HepG2 (cell line): Measurements from ENCODE around the gene SRRM2.

Source experiments
- ATF6 ChIP-seq: sonication (generic); formaldehyde crosslinking; conservative IDR thresholded peaks from 2 replicates; pipeline ENCODE4 v1.4.0; 2020; ENCODE audit warnings: missing genetic modification reagents
- CTCF ChIP-seq: sonication (generic); formaldehyde crosslinking; IDR thresholded peaks from 2 replicates; pipeline ENCODE4 v1.5.0; 2020; ENCODE audit warnings: mild to moderate bottlenecking, missing genetic modification reagents, moderate library complexity
- EED ChIP-seq: sonication (generic); formaldehyde crosslinking; IDR thresholded peaks from 2 replicates; pipeline ENCODE4 v1.5.0; 2020; ENCODE audit warnings: mild to moderate bottlenecking, missing genetic modification reagents
- IRF2 ChIP-seq: IDR thresholded peaks from 2 replicates; pipeline ENCODE4 v1.6.1; 2018; ENCODE audit warnings: missing genetic modification reagents, missing compliant biosample characterization
- KLF16 ChIP-seq, 2 experiments: sonication (generic) in 1 of 2; formaldehyde crosslinking in 1 of 2; IDR thresholded peaks; 2 replicates each; pipeline versions ENCODE4 v1.6.1 to v1.8.0; 2016 to 2023; ENCODE audit warnings: missing genetic modification reagents in 2 of 2, missing compliant biosample characterization in 1 of 2
- NPAS2 ChIP-seq: sonication (generic); formaldehyde crosslinking; IDR thresholded peaks from 2 replicates; pipeline ENCODE4 v1.8.0; 2022; ENCODE audit warnings: mild to moderate bottlenecking, missing genetic modification reagents, borderline replicate concordance
- RAD21 ChIP-seq: fragments of 450-650 bp; formaldehyde crosslinking; IDR thresholded peaks from 2 replicates; pipeline ENCODE4 v1.5.0; 2020; ENCODE audit warnings: mild to moderate bottlenecking
- SAFB2 ChIP-seq: sonication (generic); formaldehyde crosslinking; IDR thresholded peaks from 2 replicates; pipeline ENCODE4 v1.5.1; 2020; ENCODE audit warnings: missing genetic modification reagents, low read depth, mild to moderate bottlenecking, borderline replicate concordance
- STAG1 ChIP-seq: sonication (generic); formaldehyde crosslinking; IDR thresholded peaks from 2 replicates; pipeline ENCODE4 v1.4.0; 2020; ENCODE audit warnings: missing genetic modification reagents
- ZNF816 ChIP-seq: sonication (generic); formaldehyde crosslinking; IDR thresholded peaks from 2 replicates; pipeline ENCODE4 v1.8.0; 2022; ENCODE audit warnings: missing genetic modification reagents, mild to moderate bottlenecking, borderline replicate concordance
- TF ChIP-seq, protein P1 (sequence below): sonication (generic); formaldehyde crosslinking; IDR thresholded peaks from 2 replicates; pipeline ENCODE4 v1.4.0; 2020; ENCODE audit warnings: missing genetic modification reagents
- TF ChIP-seq, protein P2 (sequence below): fragments of 450-650 bp; IDR thresholded peaks from 2 replicates; pipeline ENCODE4 v1.6.1; 2017

DNA sequence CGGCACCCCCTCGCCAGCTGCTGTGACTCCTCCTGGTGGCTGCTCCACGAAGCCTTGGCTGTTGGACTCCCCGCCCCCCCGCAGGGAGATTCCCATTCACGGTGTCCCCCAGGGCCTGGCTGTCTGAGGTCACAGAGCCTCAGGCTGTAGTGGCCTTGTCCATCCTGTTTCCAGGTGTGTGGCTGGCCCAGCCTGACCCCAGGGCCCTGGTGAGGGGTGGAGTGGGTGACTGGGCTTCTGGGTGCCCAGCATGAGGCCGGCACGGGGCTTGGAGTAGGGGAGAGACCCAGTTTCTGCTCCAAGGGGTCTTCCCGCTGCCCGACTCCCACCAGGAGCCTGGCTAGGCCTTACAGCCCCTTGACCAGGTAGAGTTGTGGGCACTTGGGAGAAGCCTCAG lies 42.9 kb upstream of the SRRM2 start:
- TF ChIP-seq ZNF816 (CRISPR knock-in tag) (no peak), EED (CRISPR knock-in tag) (no peak), RAD21 (no peak), STAG1 (no peak), ATF6 (CRISPR knock-in tag) (no peak), NPAS2 (CRISPR knock-in tag) (no peak), CTCF (CRISPR knock-in tag) (no peak), SAFB2 (CRISPR knock-in tag) (no peak), IRF2 (CRISPR knock-in tag) (no peak), KLF16 (CRISPR knock-in tag; IDR thresholded peaks at IDR 0.05) (no peak)
- TF ChIP-seq, protein P1, sequence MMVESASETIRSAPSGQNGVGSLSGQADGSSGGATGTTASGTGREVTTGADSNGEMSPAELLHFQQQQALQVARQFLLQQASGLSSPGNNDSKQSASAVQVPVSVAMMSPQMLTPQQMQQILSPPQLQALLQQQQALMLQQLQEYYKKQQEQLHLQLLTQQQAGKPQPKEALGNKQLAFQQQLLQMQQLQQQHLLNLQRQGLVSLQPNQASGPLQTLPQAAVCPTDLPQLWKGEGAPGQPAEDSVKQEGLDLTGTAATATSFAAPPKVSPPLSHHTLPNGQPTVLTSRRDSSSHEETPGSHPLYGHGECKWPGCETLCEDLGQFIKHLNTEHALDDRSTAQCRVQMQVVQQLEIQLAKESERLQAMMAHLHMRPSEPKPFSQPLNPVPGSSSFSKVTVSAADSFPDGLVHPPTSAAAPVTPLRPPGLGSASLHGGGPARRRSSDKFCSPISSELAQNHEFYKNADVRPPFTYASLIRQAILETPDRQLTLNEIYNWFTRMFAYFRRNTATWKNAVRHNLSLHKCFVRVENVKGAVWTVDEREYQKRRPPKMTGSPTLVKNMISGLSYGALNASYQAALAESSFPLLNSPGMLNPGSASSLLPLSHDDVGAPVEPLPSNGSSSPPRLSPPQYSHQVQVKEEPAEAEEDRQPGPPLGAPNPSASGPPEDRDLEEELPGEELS (CRISPR knock-in tag) = no peak
- TF ChIP-seq, protein P2, sequence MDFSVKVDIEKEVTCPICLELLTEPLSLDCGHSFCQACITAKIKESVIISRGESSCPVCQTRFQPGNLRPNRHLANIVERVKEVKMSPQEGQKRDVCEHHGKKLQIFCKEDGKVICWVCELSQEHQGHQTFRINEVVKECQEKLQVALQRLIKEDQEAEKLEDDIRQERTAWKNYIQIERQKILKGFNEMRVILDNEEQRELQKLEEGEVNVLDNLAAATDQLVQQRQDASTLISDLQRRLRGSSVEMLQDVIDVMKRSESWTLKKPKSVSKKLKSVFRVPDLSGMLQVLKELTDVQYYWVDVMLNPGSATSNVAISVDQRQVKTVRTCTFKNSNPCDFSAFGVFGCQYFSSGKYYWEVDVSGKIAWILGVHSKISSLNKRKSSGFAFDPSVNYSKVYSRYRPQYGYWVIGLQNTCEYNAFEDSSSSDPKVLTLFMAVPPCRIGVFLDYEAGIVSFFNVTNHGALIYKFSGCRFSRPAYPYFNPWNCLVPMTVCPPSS = no peak
